Measurements from ENCODE around the gene ZNF549. TPM values are rescaled to one million over a fixed set of nuclear protein-coding genes. Genes with fewer than 3 reads are reported as not detected.

ZNF549 gene
- total and polyA plus RNA-seq, 2 donors from 2014 or later, result 2.4 to 8.7 TPM

DNA sequence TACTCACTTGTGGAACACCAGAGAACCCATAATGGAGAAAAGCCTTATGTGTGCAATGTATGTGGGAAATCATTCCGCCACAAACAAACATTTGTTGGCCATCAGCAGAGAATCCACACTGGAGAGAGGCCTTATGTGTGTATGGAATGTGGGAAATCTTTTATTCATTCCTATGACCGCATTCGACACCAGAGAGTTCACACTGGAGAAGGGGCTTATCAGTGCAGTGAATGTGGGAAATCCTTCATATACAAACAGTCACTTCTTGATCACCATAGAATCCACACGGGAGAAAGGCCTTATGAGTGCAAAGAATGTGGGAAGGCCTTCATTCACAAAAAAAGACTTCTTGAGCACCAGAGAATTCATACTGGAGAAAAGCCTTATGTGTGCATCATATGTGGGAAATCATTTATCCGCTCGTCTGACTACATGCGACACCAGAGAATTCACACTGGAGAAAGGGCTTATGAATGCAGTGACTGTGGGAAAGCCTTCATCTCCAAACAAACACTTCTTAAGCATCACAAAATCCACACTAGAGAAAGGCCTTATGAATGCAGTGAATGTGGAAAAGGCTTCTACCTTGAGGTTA is 10.9 kb downstream of the ZNF549 start:
- TF ChIP-seq, protein P1, sequence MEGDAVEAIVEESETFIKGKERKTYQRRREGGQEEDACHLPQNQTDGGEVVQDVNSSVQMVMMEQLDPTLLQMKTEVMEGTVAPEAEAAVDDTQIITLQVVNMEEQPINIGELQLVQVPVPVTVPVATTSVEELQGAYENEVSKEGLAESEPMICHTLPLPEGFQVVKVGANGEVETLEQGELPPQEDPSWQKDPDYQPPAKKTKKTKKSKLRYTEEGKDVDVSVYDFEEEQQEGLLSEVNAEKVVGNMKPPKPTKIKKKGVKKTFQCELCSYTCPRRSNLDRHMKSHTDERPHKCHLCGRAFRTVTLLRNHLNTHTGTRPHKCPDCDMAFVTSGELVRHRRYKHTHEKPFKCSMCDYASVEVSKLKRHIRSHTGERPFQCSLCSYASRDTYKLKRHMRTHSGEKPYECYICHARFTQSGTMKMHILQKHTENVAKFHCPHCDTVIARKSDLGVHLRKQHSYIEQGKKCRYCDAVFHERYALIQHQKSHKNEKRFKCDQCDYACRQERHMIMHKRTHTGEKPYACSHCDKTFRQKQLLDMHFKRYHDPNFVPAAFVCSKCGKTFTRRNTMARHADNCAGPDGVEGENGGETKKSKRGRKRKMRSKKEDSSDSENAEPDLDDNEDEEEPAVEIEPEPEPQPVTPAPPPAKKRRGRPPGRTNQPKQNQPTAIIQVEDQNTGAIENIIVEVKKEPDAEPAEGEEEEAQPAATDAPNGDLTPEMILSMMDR (IDR thresholded peaks at IDR 0.05; ENCODE audit: borderline replicate concordance, extremely low read depth, insufficient read depth), result no peak
- FAIRE-seq, result no peak
- Histone ChIP-seq H3K4me3 (ENCODE audit: low read length in 3 of 3) (peak overlapping the region in 2 of 3 donors; percentile 1 to 9), H3K9me3 (ENCODE audit: control insufficient read depth in 2 of 3, insufficient read depth in 1 of 3, low read length in 3 of 3) (peaks cover 9 to 95% (median 70%) of the 10 kb centered on the region in 3 donors), H3K4me1 (ENCODE audit: control insufficient read depth in 2 of 3, insufficient read depth in 2 of 3, low read depth in 1 of 3, low read length in 3 of 3) (no peaks in the 10 kb centered on the region), H3K36me3 (ENCODE audit: control insufficient read depth in 2 of 3, insufficient read depth in 3 of 3, low read length in 3 of 3) (peaks cover 41 to 56% (median 53%) of the 10 kb centered on the region in 3 donors), H3K27me3 (ENCODE audit: control insufficient read depth, insufficient read depth, low read length) (no peaks in the 10 kb centered on the region), H3K27ac (ENCODE audit: low read depth in 2 of 2, low read length in 2 of 2) (no peak overlapping the region), H3K9ac (ENCODE audit: low read length in 3 of 3) (no peak overlapping the region)
- no peak for DNase-seq
- intact Hi-C loops (cut with DNase I), result no loop called here

DNA sequence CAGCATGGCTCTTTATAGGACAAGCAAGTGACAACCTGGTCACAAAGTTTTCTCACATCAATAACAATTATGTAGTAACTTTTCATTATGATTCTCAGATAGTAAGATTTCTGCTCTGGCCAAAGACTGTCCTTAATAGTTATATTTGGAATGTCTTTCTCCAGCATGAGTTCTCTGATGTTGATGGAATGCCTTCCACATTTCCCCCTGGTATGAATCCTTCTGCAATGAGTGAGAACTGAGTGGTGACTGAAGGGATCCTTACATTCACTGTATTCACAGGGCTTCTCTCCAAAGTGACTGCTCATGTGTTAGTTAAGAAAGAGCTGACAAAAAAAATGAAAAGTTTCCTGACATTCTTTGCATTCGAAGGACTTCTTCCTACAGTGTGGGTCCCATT is 19.4 kb downstream of the ZNF549 start:
- TF ChIP-seq, protein P1 (IDR thresholded peaks at IDR 0.05; ENCODE audit: borderline replicate concordance, extremely low read depth, insufficient read depth), result no peak
- no peak for FAIRE-seq
- Histone ChIP-seq H3K4me3 (ENCODE audit: low read length in 3 of 3) (peak overlapping the region in 1 of 3 donors; percentile 23), H3K27me3 (ENCODE audit: control insufficient read depth, insufficient read depth, low read length) (no peaks in the 10 kb centered on the region), H3K9me3 (ENCODE audit: control insufficient read depth in 2 of 3, insufficient read depth in 1 of 3, low read length in 3 of 3) (peaks cover 22 to 93% (median 55%) of the 10 kb centered on the region in 3 donors), H3K27ac (ENCODE audit: low read depth in 2 of 2, low read length in 2 of 2) (no peak overlapping the region), H3K4me1 (ENCODE audit: control insufficient read depth in 2 of 3, insufficient read depth in 2 of 3, low read depth in 1 of 3, low read length in 3 of 3) (no peaks in the 10 kb centered on the region), H3K36me3 (ENCODE audit: control insufficient read depth in 2 of 3, insufficient read depth in 3 of 3, low read length in 3 of 3) (peaks cover 39 to 74% (median 54%) of the 10 kb centered on the region in 3 donors), H3K9ac (ENCODE audit: low read length in 3 of 3) (no peak overlapping the region)
- no peak for DNase-seq
- intact Hi-C loops (cut with DNase I), result no loop called here

DNA sequence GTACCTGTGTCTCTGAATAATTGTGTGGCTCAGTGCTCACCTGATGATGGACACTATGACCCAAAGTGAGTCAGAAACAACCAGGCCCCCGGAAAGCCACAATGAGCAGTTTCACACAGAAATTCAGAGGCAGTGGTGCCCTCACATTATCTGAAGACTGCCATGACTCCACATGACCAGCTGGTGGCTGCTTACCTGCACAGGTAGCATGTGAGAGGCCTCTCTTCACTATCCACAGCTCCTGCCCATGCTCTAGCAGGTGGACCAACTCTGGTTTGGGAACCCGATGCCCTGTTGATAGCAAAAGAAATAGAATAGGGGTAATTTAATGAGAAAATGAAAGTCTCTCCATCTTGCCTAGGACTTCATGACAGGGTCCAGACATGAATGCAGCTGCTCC is 25.3 kb downstream of the ZNF549 start:
- no peak for DNase-seq
- Histone ChIP-seq H3K27ac (ENCODE audit: low read depth in 2 of 2, low read length in 2 of 2) (no peak overlapping the region), H3K27me3 (ENCODE audit: control insufficient read depth, insufficient read depth, low read length) (no peaks in the 10 kb centered on the region), H3K4me3 (ENCODE audit: low read length in 3 of 3) (peak overlapping the region in 1 of 3 donors; percentile 6), H3K36me3 (ENCODE audit: control insufficient read depth in 2 of 3, insufficient read depth in 3 of 3, low read length in 3 of 3) (peaks cover 39 to 75% (median 55%) of the 10 kb centered on the region in 3 donors), H3K9ac (ENCODE audit: low read length in 3 of 3) (no peak overlapping the region), H3K4me1 (ENCODE audit: control insufficient read depth in 2 of 3, insufficient read depth in 2 of 3, low read depth in 1 of 3, low read length in 3 of 3) (no peaks in the 10 kb centered on the region), H3K9me3 (ENCODE audit: control insufficient read depth in 2 of 3, insufficient read depth in 1 of 3, low read length in 3 of 3) (peaks cover 16 to 67% (median 19%) of the 10 kb centered on the region in 3 donors)
- intact Hi-C loops (cut with DNase I), result no loop called here
- no peak for FAIRE-seq
- TF ChIP-seq, protein P1 (IDR thresholded peaks at IDR 0.05; ENCODE audit: borderline replicate concordance, extremely low read depth, insufficient read depth), result no peak
